ENCODE results near the gene SIGLEC9. TPM values are rescaled to one million over a fixed set of nuclear protein-coding genes. Genes with fewer than 3 reads are reported as not detected.
A peak's percentile ranks its signal among the peaks of the same experiment; 100 is the strongest.

SIGLEC9 gene
- total RNA-seq, 6 experiments from 2014 or later, result 3.8 to 7.9 (median 4.1) TPM

DNA sequence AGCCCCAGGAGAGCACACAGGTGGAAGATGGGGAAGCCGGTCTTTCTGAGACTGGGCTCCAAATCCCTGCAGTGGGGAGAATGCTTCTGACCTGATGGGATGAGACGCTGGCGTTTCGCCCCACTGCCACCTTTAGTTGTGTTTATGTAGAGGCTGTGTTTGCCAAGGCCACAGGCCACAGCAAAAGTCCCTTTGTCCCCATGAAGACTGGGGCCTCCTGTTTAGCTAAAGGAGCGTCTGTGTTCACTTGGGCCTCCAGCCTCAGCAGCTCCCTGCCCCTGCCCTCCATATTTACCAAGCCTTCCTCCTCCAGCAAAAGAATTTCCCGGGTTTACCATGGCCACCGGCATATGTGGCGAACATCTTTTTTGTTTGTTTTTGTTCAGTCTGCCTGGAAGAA is 31.6 kb upstream of the SIGLEC9 start:
- ATAC-seq (no peak), DNase-seq (peak in 1 of 3 donors; percentile 18)
- WGBS (ENCODE audit: insufficient coverage, low coverage, low lambda C conversion rate, missing lambda C conversion rate), result 45% methylated on average over 5 of the region's 8 CpGs
- TF ChIP-seq, protein P1, sequence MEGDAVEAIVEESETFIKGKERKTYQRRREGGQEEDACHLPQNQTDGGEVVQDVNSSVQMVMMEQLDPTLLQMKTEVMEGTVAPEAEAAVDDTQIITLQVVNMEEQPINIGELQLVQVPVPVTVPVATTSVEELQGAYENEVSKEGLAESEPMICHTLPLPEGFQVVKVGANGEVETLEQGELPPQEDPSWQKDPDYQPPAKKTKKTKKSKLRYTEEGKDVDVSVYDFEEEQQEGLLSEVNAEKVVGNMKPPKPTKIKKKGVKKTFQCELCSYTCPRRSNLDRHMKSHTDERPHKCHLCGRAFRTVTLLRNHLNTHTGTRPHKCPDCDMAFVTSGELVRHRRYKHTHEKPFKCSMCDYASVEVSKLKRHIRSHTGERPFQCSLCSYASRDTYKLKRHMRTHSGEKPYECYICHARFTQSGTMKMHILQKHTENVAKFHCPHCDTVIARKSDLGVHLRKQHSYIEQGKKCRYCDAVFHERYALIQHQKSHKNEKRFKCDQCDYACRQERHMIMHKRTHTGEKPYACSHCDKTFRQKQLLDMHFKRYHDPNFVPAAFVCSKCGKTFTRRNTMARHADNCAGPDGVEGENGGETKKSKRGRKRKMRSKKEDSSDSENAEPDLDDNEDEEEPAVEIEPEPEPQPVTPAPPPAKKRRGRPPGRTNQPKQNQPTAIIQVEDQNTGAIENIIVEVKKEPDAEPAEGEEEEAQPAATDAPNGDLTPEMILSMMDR (IDR thresholded peaks at IDR 0.05), result no peak
- no peak for TF ChIP-seq POLR2A (IDR thresholded peaks at IDR 0.05)
- Histone ChIP-seq H3K4me1 (no peaks in the 10 kb centered on the region), H3K36me3 (no peaks in the 10 kb centered on the region), H3K27me3 (no peaks in the 10 kb centered on the region), H3K4me3 (no peak overlapping the region), H3K9me3 (no peaks in the 10 kb centered on the region), H3K27ac (no peak overlapping the region)
- intact Hi-C loops (cut with DNase I), result no loop called here

DNA sequence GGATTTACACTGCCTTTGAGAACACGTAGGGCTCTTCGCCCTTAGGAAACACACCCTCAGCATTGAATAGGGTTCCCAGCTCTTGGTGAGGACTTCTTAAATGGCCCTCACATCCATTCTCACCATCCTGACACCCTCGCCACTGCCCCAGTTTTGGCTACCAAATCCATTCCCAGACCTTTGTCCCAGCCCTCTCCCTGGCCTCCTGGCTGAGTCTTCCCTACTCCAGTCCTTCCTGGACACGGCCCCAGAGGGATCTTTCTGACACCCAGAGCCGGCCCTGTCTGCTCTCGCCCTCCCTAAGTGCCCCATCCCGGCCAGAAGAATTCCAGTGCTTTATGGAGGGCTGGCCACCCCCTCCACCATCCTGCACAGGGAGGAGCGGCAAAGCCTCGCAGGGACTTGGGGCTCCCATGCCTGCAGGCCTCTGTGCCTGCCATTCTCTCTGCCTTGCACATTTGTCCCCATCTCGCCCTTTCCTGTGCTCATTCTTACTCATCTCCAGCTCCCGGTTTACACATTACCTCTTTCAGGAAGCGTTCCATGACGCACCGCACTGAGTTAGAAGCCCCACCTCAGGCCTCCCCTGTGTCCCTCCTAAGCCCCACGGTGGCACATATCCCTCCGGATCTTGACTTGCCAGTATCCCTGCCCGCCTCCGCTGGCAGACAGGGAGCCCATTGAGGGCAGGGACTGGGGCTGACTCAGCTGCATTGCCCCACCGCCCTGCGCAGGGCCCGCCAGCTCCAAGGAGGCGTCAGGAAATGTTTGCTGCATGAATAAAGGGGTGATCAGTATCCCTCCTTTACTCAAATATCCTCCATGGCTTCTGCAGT is 31.0 kb upstream of the SIGLEC9 start:
- TF ChIP-seq, protein P1 (IDR thresholded peaks at IDR 0.05), result no peak
- TF ChIP-seq POLR2A (IDR thresholded peaks at IDR 0.05), result no peak
- Histone ChIP-seq H3K27me3 (no peaks in the 10 kb centered on the region), H3K27ac (no peak overlapping the region), H3K4me3 (no peak overlapping the region), H3K9me3 (no peaks in the 10 kb centered on the region), H3K36me3 (no peaks in the 10 kb centered on the region), H3K4me1 (no peaks in the 10 kb centered on the region)
- 81% methylated on average over 9 of the region's 22 CpGs for WGBS (ENCODE audit: insufficient coverage, low coverage, low lambda C conversion rate, missing lambda C conversion rate)
- no peak for ATAC-seq
- DNase-seq, result peak in 1 of 3 donors; percentile 35
- intact Hi-C loops (cut with DNase I), result no loop called here

DNA sequence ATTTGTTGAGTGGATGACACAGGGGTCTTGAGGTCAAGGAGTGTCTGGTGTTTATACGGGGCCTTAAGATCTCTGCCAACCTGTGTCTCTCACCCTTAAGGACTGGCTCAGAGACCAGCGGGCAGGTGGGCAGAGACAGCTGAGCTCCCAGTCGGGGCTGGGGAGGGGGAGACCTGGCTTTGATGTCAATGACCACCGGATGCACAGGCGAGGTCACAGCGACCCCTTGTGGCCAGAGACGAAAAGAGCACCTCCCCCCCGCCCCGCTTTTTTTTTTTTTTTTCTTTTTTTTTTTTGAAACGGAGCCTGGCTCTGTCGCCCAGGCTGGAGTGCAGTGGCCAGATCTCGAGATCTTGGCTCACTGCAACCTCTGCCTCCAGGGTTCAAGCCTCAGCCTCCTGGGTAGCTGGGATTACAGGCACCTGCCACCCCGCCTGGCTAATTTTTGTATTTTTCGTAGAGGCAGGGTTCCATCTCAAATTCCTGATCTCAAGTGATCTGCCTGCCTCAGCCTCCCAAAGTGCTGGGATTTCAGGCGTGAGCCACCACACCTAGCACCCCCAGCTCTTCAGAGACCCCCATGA is 29.9 kb upstream of the SIGLEC9 start:
- H3K27me3 ChIP-seq, result no peaks in the 10 kb centered on the region
- intact Hi-C loops (cut with DNase I), result no loop called here
- no peak for TF ChIP-seq POLR2A (IDR thresholded peaks at IDR 0.05)
- TF ChIP-seq, protein P1 (IDR thresholded peaks at IDR 0.05), result peak in 3 of 4 donors; percentile 47 to 51 (median 50)
- ATAC-seq (no peak), DNase-seq (peak in 1 of 3 donors; percentile 50)
- no peaks in the 10 kb centered on the region for H3K9me3 ChIP-seq
- H3K4me1 ChIP-seq, result no peaks in the 10 kb centered on the region
- 40% methylated on average over 7 of the region's 15 CpGs for WGBS (ENCODE audit: insufficient coverage, low coverage, low lambda C conversion rate, missing lambda C conversion rate)
- no peaks in the 10 kb centered on the region for H3K36me3 ChIP-seq
- no peak overlapping the region for H3K4me3 ChIP-seq
- no peak overlapping the region for H3K27ac ChIP-seq

DNA sequence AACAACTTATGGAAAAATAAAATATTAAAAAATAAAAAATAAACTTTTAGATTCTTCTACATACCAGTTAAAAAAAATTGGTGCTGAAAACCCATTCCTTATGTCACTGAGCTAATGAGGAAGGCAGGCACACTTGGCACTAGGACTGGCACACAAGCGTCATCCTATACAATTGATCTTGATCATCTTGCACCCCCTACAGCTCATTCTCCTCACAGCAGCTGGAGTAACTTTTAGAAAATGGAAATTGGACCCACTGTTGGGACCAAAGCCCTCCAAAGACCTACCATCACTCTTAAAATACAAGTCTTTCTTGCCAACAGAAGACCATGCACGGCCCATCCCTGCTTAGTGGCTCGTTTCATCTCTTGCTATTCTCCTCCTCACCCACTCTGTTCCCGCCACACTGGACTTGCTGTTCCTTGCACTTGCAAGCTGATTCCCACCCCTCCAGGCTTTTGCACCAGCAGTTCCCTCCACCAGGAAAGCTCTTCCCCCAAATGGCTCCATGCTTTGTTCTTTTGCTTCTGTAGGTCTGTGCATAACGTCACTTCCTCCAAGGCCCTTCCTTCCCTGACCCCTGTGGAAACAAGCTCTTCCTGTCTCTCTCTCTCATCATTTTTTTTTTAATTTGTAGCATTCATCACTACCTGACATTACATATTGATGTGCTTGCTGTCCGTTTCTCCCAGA is 28.1 kb upstream of the SIGLEC9 start:
- no peak for ATAC-seq
- H3K9me3 ChIP-seq, result no peaks in the 10 kb centered on the region
- H3K4me1 ChIP-seq, result no peaks in the 10 kb centered on the region
- H3K36me3 ChIP-seq, result no peaks in the 10 kb centered on the region
- H3K27me3 ChIP-seq, result no peaks in the 10 kb centered on the region
- H3K27ac ChIP-seq, result no peak overlapping the region
- peak in 1 of 3 donors; percentile 25 for DNase-seq
- TF ChIP-seq, protein P1 (IDR thresholded peaks at IDR 0.05), result peak in 1 of 4 donors; percentile 4
- TF ChIP-seq POLR2A (IDR thresholded peaks at IDR 0.05), result no peak
- intact Hi-C loops (cut with DNase I), result no loop called here
- WGBS (ENCODE audit: insufficient coverage, low coverage, low lambda C conversion rate, missing lambda C conversion rate), result 83% methylated on average over 6 of the region's 6 CpGs
- H3K4me3 ChIP-seq, result no peak overlapping the region
